ENCODE data around the gene EIF3D.

Gene EIF3D

DNA sequence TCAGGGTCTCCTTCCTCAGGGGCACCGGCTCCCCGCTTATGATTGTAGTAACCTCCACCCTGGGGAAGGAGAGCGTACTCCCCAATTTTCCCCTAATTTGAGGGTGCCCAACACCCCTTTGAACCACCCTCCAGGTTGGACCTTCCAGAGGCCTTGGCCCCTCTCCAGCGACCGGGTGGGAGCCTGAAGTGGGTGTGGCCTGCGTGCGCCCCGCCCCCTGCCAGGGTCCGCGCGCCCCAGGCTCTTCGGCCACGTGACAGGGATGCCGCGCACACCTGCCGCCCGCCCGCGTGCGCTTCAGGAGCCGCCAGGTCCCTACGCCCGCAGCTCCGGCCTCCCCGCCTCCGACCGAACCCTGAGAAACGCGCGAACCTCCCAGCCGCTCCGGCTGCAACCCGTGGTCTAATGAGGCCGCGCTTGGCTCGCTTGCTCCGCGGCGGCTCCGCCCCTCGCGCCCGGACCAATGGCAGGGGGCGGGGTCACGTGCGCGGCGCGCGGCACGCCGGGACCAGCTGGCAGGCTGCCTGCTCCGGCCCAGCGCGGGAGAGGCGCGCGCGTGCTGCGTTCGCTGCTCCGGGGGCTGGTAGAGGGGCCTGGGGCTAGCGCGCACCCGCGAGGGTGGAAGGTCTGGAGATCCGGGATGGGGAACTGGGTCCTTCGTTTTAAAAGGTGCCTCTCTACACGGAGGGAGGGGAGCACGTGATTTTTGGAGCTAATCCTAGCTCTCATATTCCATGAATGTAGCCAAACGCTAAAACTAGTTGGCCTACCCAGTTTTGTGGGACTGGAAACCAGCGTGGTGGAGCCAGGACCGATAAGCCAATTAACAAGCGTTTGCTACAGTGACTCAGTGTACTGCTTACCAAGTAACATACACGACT lies 22.1 kb downstream of the EIF3D start, which contains the start of gene FOXRED2:
Gene FOXRED2 (minus strand): TSS at position 404 of the 881 bp plus-strand sequence. CDS start 618 bp downstream, outside the sequence.
- peak; percentile 81 for DNase-seq

- no peak for DNase-seq
Observed at GRCh38 chr22:36505998-36506635, 22.8 kb downstream of the EIF3D start.

DNA sequence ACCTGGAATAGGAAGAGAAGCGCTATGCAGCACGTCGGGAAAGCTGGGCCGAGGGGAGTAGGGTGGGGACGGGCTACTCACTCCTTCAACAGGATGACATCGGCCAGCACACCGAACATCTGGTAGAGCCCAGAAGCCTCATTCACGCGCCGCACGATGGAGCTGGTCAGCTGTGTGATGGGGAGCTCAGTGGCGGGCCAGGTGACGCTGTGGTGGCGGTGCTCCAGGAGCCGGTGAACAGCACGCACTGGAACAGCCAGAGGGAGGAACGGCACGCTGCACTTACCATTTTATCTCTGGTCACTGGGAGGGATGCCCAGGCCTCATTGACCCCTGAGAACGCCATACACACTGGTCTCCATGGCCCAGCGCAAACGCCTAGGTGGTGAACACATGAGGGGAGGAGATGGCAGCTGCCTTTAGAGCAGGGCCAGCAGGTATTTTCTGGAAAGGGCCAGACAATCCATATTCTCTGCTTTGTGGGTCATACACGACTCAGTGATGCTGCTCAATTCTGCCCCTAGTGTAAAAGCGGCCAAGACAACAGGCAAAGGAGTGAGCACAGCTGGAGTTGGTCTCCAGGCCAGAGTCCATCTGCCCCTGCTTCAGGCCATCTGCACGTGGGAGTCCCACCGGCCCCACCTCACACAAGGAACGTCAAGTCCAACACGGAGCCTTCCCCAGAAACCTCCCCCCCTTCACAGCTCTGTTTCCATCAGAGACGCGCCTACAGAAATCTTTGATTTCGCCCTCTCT lies 30.9 kb downstream of the EIF3D start:
- no peak for DNase-seq

- no peak for DNase-seq
Observed at GRCh38 chr22:36493690-36494110, 35.3 kb downstream of the EIF3D start.

- DNase-seq = no peak
Observed at GRCh38 chr22:36492109-36492508, 36.9 kb downstream of the EIF3D start.

DNA sequence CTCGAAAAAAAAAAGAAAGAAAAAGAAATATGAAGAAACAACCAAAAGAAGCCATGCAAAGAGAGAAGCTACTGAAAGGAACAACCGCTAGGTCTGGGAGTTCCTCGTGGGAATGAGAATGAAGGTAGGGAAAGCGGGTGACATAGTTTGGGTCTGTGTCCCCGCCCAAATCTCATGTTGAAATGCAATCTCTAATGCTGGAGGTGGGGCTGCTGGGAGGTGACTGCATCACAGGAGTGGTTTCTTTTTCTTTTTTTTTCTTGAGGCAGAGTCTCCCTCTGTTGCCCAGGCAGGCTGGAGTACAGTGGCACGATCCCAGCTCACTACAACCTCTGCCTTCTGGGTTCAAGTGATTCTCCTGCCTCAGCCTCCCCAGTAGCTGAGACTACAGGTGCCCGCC lies 37.8 kb downstream of the EIF3D start:
- DNase-seq = no peak

- DNase-seq = peak; percentile 49
Observed at GRCh38 chr22:36486619-36487384, 42.2 kb downstream of the EIF3D start.

GRCh38 chr22:36481393-36482168 lies 47.4 kb downstream of the EIF3D start, which contains the start of gene TXN2:
Gene TXN2, minus strand, starts transcription at chr22:36481640. Its CDS starts 803 bp downstream, at chr22:36480837.
- DNase-seq = peak; percentile 94

GRCh38 chr22:36480941-36481392 lies 48.0 kb downstream of the EIF3D start:
- no peak for DNase-seq

DNA sequence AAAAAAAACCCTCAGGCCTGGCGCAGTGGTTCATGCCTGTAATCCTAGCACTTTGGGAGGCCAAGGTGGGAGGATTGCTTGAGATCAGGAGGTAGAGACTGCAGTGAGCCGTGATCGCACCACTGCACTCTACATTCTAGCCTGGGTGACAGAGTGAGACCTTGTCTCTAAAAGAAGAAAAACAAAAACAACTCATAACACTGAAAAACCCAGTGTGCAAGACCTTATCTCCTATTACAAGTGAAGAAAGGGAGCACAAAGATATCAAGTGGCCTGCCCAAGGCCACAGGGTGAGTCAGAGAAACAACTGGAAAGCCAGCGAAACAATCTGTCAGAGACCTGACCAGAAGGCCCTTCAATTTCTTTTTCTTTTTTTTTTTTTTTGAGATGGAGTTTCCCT lies 50.0 kb downstream of the EIF3D start:
- no peak for DNase-seq

- no peak for DNase-seq
Observed at GRCh38 chr22:36475341-36475740, 53.6 kb downstream of the EIF3D start.

DNA sequence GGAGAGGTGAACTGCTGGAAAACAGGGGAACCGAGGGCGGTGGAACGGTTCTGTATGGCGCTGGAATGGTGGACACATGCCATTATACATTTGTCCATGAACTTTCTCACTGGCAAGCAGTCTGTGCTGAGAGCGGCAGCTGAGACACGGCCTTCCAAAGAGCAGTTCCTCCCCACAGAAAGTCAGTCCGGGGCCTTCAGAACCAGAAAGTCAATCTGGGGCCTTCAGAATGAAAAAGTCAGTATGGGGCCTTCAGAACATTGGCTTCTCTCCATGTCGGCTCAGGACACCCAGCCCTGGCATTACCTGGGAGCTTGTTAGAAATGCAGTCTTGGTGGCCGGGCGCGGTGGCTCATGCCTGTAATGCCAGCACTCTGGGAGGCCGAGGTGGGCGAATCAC lies 56.3 kb downstream of the EIF3D start:
- no peak for DNase-seq

DNA sequence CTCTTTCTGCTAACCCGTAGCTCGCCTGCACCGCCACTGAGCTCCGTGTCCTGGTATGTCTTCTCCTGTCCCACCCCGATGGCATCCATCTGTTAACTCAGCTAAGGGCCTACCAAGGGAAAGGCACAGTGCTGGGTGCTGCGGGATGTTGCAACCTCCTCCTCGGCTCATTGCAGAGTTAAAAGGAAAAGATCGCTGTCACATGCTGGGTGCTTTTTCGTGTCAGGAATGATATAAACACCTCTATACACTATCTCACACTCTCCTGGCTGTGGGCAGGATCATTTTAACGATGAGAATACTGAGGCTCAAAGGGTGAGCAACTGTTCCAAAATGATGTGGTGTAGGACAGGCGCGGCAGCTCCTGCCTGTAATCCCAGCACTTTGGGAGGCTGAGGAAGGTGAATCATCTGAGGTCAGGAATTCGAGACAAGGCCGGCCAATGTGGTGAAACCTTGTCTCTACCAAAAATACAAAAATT lies 57.6 kb downstream of the EIF3D start:
- DNase-seq = no peak

- DNase-seq = no peak
Observed at GRCh38 chr22:36470994-36471331, 58.0 kb downstream of the EIF3D start.

DNA sequence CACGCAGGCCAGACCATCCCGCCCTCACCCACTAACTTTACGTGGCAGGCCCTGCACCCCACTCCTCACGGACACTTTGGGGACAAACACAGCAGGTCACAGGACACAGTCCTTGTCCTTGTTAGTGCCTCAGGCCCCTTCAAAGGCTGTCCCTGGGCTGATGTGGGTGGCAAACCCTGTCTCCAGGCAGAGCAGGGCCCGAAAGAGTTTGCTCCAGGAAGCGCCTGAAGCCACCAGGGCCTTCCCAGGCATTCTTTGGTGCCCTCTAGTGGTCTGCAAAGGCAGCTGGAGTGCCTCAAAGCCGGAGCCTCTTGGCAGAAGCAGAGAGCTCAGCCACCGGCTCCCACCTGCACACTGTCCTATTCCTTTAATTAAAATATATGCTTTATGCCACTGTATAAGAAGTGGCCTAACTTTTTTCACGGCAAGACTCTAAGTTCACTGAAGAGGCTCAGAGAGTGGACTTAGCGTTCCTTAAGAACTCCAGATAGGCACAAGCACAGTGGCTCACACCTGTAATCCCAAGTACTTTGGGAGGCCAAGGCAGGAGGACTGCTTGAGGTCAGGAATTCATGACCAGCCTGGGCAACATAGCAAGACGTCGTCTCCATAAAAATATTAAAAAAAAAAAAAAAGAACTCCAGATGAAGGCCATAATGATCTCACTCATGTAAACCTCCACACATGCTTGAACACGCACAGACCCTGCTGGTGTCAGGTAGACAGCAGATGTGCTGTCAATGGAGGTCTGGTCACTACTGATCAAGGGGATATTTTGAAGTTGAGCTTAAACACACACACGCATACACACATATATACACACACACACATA lies 58.6 kb downstream of the EIF3D start:
- DNase-seq = peak; percentile 74

DNA sequence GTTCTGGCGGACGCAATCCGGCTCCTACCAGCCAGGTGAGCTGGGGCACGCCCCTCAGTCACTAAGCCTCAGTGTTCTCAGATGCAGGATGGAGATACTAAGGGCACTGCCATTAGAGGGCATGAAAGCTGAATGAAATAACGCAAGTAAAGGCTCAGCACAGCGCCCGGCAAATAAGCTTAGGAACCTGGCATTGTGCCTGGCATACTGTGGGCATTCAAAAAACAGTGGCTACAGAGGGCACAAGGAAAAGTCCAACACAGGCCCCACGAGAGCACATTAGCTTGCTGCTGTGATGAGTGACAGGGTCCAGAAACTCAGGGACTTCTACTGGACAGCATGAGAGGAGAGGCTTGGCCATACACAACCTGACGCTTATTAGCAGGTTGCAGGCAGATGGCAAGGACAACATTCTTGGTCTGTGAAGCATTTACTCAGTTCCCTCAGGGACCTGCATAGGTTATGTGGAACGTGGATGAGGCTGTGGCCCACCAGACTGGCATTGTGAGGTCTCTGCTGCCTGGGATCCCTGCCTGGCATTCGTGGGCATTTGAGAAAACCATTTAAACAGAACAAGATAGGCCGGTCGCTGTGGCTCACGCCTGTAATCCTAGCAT lies 59.8 kb downstream of the EIF3D start:
- DNase-seq = no peak

- DNase-seq = no peak
Observed at GRCh38 chr22:36467946-36468345, 61.0 kb downstream of the EIF3D start.

DNA sequence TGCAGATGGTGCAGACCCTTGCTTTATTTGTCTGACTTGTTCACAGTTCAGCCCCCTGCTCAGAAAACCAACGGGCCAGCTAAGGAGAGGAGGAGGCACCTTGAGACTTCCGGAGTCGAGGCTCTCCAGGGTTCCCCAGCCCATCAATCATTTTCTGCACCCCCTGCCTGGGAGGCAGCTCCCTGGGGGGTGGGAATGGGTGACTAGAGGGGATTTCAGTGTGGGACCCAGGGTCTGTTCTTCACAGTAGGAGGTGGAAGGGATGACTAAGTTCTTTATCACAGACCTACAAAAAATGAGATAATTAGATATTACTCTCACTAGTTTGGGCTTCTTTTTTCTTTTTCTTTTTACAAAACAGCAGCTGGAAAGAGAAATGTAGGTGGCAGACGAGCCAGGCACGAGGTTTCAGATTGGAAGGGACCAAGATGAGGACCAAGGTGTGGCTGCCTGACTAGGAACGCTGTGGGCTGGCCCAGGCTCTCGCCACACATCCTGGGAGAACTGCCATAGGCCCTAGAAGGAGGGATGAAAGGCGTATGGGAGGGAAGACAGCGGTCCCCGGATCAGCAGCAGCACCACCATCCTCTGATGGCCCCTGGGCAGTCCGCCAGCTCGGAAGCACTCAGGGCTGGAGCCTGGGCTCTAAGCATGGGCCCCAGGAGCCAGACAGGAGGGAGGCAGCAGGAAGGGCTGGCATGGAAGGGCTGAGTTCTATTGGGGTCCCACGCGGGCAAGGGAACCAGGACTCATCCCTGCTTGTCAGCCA lies 61.7 kb downstream of the EIF3D start:
- no peak for DNase-seq

- DNase-seq = no peak
Observed at GRCh38 chr22:36466258-36466657, 62.7 kb downstream of the EIF3D start.

Measured in stimulated activated naive CD4-positive, alpha-beta T cell treated with Interleukin-2 at 50 U/mL for 16 hours (primary cell).